GM13977 (cell line): ENCODE data around the gene SEC14L1.
A peak's percentile ranks its signal among the peaks of the same experiment; 100 is the strongest.

Source experiments
- DNase-seq: peaks from one replicate; pipeline ENCODE4 v3.0.0; 2012; ENCODE audit warnings: low spot score
- in situ Hi-C: fragments of 300-500 bp; cut with MboI; formaldehyde crosslinking; loops from one replicate; pipeline ENCODE4 v1.12.0; 2022; ENCODE audit warnings: low sequenced_read_pairs, low pct_unique_long_range_greater_than_20kb, mixed read lengths, inconsistent platforms; ENCODE audit not compliant: unreplicated experiment
- TF ChIP-seq, protein P1 (sequence below): IDR thresholded peaks from 2 replicates; pipeline ENCODE4 v1.5.1; 2012; ENCODE audit warnings: mild to moderate bottlenecking, control low read depth; ENCODE audit not compliant: insufficient read depth; ENCODE audit errors: extremely low read depth, missing control alignments

SEC14L1 gene

DNA sequence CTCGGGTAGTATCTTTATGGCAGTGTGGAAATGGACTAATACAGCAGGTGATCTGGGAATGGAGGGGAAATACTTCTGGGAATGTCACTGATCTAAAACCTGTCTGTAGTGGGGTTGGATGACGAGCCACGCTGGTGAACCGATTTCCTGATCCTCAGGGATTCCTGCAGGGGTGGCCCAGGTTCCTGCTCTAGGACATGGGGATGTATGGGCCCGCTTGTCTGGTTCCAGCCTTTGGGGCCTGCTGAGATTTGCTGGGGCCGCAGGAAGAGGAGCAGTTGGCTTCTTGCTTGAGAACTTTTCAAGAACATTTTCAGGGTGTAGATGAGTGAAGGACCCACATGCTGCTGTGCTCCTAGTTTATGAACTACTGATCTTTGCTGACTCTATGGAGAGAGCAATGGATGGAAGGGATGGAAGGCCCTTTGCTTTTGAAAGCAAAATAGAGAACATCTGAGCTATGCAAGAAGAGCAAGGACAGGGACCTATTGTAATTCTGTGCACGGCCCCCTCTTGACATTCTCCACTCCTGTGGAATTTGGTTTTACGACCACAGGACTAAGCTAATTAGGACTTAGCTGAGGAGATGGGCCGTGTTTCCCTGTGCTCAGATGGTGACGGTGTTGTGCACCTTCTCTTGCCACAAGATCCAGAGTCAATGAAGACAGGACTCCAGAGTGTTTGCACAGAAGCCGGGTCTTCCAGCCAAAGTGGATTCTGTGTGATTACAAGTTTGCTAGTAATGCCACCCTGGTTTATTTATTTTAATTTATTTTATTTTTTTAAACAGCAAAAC lies 90.5 kb downstream of the SEC14L1 start:
- TF ChIP-seq, protein P1, sequence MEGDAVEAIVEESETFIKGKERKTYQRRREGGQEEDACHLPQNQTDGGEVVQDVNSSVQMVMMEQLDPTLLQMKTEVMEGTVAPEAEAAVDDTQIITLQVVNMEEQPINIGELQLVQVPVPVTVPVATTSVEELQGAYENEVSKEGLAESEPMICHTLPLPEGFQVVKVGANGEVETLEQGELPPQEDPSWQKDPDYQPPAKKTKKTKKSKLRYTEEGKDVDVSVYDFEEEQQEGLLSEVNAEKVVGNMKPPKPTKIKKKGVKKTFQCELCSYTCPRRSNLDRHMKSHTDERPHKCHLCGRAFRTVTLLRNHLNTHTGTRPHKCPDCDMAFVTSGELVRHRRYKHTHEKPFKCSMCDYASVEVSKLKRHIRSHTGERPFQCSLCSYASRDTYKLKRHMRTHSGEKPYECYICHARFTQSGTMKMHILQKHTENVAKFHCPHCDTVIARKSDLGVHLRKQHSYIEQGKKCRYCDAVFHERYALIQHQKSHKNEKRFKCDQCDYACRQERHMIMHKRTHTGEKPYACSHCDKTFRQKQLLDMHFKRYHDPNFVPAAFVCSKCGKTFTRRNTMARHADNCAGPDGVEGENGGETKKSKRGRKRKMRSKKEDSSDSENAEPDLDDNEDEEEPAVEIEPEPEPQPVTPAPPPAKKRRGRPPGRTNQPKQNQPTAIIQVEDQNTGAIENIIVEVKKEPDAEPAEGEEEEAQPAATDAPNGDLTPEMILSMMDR: no peak
- no peak for DNase-seq
- in situ Hi-C loops: no loop called here

DNA sequence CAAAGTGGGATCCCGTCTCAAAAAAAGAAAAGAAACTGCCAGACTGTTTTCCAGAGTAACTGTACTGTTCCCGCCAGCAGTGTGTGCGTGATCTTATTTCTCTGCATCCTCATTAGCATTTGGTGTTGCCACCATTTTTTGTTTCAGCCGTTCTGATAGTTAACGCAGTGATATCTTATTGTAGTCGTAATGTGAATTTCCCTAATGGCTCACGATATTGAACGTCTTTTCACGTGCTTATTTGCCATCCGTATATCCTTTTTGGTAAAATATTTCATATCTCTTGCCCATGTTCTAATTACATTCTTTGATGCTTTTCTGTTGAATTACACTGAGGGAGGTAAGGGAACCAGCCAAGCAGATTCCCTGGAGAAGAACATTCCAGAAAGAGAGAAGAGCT lies 92.4 kb downstream of the SEC14L1 start:
- TF ChIP-seq, protein P1: no peak
- in situ Hi-C loops: no loop called here
- DNase-seq: no peak

- in situ Hi-C loops: no loop called here
- peak; percentile 72 for DNase-seq
- TF ChIP-seq, protein P1: no peak
These were observed 93.0 kb downstream of the SEC14L1 start for GRCh38 chr17:77233635-77234334.

DNA sequence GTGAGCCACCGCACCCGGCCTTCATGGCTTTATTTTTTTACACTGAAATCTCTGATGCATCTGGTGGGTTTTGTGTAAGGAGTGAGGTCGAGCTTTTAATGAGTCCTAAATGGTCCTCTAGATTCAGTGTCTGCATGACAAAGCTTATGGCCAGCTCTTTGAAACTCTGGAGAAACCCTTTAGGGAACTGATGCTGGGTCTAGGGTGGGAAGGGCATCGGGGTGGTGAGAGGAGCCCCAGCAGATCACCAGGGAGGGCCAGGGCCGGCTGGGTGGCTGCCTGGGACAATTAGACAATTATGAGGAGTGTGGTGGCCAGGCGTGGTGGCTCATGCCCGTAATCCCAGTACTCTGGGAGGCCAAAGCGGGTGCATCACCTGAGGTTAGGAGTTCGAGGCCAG lies 93.9 kb downstream of the SEC14L1 start:
- no peak for DNase-seq
- in situ Hi-C loops: no loop called here

DNA sequence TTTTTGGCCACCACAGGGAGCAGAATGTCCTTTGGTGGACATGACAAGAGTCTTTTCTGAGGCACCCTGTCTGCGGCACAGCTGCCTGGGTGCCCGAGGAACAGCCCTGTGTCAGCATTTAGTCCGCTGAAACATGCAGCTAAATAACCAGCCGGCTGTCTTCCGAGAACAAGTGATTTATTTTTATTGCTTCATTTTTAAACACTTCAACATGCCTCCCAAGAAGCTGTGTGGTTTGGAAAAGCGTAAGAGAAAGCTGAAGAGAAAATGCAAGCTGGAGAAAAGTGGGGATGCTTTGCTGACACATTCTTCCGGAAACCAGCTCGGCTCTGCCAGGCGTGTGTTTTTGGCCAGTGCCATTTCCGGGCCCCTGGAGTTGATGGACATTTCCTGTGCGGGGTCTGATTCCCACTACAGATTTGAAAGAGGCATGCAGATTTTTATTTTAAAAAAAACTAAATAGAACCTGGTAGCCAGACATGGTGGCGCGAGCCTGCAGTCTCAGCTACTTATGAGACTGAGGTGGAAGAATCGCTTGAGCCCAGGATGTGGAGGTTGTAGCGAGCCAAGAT lies 94.7 kb downstream of the SEC14L1 start:
- no peak for DNase-seq
- TF ChIP-seq, protein P1: no peak
- in situ Hi-C loops: no loop called here

More for the DNA sequence above, 93.9 kb downstream of the SEC14L1 start:
- TF ChIP-seq, protein P1: no peak

- in situ Hi-C loops: no loop called here
- DNase-seq: no peak
- TF ChIP-seq, protein P1: no peak
These were observed 96.7 kb downstream of the SEC14L1 start for GRCh38 chr17:77237232-77238008.
